ENCODE measurements around the gene ESR1. TPM values are rescaled to one million over a fixed set of nuclear protein-coding genes. Genes with fewer than 3 reads are reported as not detected.

Gene ESR1
- total and polyA plus RNA-seq, 2 donors (not counting 3 experiments of a cell fraction or from before 2014, with no cell fraction given), result 0.01 TPM; not detected in 1

- BruUV-seq (replicated peaks), result no TSS peak
- H3K4me3 ChIP-seq (replicated peaks in 1 of 3; ENCODE audit: insufficient read depth in 1 of 3, low read depth in 1 of 3, low read length in 3 of 3), result no peak overlapping the region
- no peak for FAIRE-seq
- POLR2A ChIA-PET, result no interaction called here
- intact Hi-C loops (cut with micrococcal nuclease) (no loop called here), dilution Hi-C loops (cut with MboI; ENCODE audit: extremely low pct_ligation_motif_present, low sequenced_read_pairs) (no loop called here)
- no peak overlapping the region for H2AFZ ChIP-seq (ENCODE audit: low read depth, low read length)
- H3K9ac ChIP-seq (replicated peaks; ENCODE audit: extremely low read depth, insufficient read depth, low read length), result no peak overlapping the region
- no peak for TF ChIP-seq POLR2AphosphoS5 (IDR thresholded peaks at IDR 0.05; ENCODE audit: insufficient read depth, low read depth, low read length)
- no peak for TF ChIP-seq MAX (IDR thresholded peaks at IDR 0.05; ENCODE audit: insufficient read depth, insufficient read length)
- TF ChIP-seq JUN (IDR thresholded peaks at IDR 0.05; ENCODE audit: borderline replicate concordance, insufficient read depth, insufficient read length, low read depth), result no peak
- no peak for TF ChIP-seq CTCF (IDR thresholded peaks at IDR 0.05; ENCODE audit: extremely low read depth in 1 of 2, insufficient read depth in 1 of 2, low read depth in 1 of 2, low read length in 2 of 2)
- no peak for TF ChIP-seq GATA2 (IDR thresholded peaks at IDR 0.05; ENCODE audit: insufficient read depth, insufficient read length, low read depth, low read length)
- no peak for TF ChIP-seq POLR2A (IDR thresholded peaks at IDR 0.05; ENCODE audit: low read depth, low read length)
- TF ChIP-seq FOS (IDR thresholded peaks at IDR 0.05; ENCODE audit: borderline replicate concordance, insufficient read depth, low read length), result no peak
- no peak for TF ChIP-seq MYC (IDR thresholded peaks at IDR 0.05; ENCODE audit: low read depth, low read length)
- TF ChIP-seq EZH2 (IDR thresholded peaks at IDR 0.05; ENCODE audit: borderline replicate concordance, low read depth, low read length, severe bottlenecking), result no peak
- H3K9me3 ChIP-seq (replicated peaks; ENCODE audit: control insufficient read depth, insufficient read depth, low read length), result no peaks in the 10 kb centered on the region
- H3K9me1 ChIP-seq (replicated peaks; ENCODE audit: control insufficient read depth, extremely low read depth, insufficient read depth, low read length), result no peaks in the 10 kb centered on the region
- H3K27me3 ChIP-seq (ENCODE audit: control insufficient read depth in 2 of 2, insufficient read depth in 2 of 2, low read length in 2 of 2), result peaks cover 0 to 3% of the 10 kb centered on the region in 2 experiments
- H3K4me1 ChIP-seq (ENCODE audit: control insufficient read depth, extremely low read depth, insufficient read depth, low read length), result no peaks in the 10 kb centered on the region
- no peak overlapping the region for H3K4me2 ChIP-seq (ENCODE audit: insufficient read depth, low read length)
- H3K79me2 ChIP-seq (ENCODE audit: control insufficient read depth, insufficient read depth, low read length), result no peaks in the 10 kb centered on the region
- CTCF ChIA-PET, result interaction anchor here (1.8 kb wide), 1 partner anchor 62 kb away, joined by 10 read pairs; no protein-coding TSS in a partner anchor
- no peaks in the 10 kb centered on the region for H3K36me3 ChIP-seq (ENCODE audit: control insufficient read depth in 2 of 2, extremely low read depth in 1 of 2, insufficient read depth in 2 of 2, low read length in 2 of 2)
- no peak overlapping the region for H3K27ac ChIP-seq (ENCODE audit: insufficient read depth, low read depth, low read length)
- DNase-seq (ENCODE audit: low read depth, low spot score), result no peak
- H4K20me1 ChIP-seq (replicated peaks; ENCODE audit: control insufficient read depth, extremely low read depth, insufficient read depth, low read length), result no peaks in the 10 kb centered on the region
Observed at GRCh38 chr6:152062476-152062875, 255.0 kb downstream of the ESR1 start.
